Stimulated activated naive CD4-positive, alpha-beta T cell treated with Interleukin-2 at 50 U/mL for 16 hours (primary cell): ENCODE results near the gene PIF1.
"Not testable (repeated sequence)": the region's sequence is repeated elsewhere in the genome, so short reads cannot be mapped to it uniquely, and the experiment has no call there.

Experiments used
- DNase-seq: peaks from one replicate; lab custom pipeline; 2025; lab: John Stamatoyannopoulos, UW

PIF1 gene

DNA sequence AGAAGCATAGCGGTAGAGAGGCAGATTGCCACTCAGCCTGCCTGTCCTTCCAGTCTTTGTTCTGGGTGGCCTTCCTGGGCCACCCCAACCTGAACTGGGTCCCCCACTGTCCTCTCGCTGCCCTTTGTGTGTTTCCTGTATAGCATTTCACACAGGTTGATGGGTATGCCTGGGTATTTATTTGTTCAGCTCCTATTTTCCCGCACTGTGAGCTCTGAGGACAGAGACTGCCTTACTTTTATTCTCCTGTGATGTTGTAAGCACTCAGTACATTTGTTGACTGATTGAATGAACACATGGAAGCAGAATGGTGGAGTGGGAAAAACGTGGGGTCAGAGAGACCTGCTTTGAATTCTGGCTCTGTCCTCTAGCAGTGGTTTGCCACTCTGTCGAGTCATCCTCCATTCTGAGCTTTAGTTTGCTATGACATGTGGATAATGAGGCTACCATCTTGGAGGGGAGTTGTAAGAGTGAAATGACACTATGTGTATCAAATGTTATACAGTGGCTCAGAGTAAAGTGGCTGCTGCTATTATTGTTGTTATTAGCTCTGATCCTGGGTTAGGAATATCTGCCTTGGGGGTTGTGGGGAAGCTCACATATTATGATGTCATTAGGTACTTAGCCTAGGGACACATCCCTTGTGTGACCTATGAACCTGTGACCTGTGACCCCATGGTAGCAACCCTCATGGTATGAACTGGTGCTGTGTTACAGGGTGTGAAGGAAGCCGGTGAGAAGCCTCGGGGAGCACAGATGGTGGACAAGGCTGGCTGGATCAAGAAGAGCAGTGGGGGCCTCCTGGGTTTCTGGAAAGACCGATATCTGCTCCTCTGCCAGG, 22.6 kb upstream of the PIF1 start:
- DNase-seq = no peak

DNA sequence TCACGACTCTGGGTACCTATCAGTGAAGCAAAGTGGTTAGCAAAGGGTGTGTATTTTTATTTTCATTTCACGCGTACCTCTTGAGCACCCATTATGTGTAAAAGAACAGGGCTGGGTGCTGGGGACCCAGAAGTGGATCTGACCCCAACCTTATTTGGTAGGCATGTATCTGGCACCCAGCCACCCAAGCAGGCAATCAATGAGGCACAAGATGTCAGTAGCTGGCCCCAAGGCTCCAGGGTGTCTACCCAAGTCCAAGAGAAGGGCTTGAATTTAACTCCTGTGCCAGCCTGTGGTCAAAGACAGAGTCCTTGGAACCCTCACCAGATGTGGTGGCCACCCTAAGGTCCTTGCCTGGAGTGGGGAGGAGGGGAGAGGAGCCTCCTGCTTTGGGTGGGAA, 22.0 kb upstream of the PIF1 start:
- no peak for DNase-seq

DNA sequence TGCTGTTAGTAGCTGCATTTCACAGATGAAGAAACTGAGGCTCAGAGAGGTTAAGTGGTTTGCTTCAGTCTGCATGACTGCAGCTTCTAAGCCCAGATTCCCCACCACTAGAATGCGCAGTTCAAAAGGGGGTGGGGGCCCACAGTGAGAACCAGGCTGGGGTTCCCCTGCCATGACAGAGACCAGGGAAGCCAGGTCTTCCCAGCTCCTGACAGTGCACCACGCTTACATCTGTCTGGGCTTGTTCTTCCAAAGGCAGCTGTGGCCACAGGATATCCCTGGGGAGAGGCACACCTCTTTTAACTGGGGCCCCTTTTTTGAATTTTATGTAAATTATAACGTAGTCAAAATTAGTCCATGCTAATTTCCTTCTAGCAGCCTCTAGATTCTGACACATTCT, 21.6 kb upstream of the PIF1 start:
- no peak for DNase-seq

DNA sequence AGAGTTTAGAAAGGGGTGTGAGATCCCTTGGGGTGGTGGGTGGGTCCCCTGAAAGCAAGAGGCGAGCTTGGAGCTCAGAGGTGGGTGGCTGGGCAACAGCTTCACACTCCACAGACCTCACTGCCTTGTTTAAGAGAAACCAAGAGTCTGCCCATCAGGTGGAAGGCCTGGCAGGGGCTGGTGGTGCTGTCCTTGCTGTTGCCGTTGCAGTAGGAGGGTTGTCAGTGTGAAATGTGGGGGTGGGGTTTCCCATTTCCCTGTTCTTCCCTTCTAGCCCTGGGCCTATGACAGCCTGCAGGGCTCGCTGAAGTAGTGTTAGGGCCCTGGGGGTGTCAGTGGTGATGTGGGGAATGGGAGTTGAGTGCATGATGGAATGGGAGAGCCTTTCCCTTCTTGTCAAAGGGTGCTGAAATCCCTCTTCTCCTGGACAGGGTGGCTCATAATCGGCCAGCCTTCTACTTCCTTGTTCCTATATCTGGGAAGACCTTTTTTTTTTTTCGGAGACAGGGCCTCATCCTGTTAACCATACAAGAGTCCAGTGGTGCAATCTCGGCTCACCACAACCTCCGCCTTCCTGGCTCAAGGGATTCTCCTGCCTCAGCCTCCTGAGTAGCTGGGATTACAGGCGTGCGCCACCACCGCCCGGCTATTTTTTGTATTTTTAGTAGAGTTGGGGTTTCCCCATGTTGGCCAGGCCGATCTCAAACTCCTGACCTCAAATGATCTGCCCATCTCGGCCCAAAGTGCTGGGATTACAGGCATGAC, 20.6 kb upstream of the PIF1 start:
- DNase-seq = no peak

DNA sequence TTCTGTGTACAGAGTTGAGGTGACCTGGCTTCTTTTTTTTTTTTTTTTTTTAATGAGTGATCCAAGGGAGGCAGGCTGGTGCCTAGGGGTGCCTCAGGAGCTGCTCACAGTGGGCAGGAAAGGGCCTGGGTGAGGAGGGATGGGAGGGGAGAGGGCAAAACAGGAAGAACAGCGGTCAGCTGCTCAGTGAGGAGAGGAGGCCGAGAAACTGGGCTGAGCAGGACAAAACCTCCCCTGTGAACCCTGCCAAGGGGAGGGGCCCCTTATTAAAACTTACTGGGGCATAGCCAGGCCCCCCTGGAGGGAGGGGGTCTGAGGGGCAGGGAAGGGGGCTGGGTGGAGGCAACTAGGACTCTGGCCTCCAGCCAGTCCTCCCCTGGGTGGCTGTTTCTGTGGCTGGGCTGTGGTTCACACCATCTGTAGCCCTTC, 19.8 kb upstream of the PIF1 start:
- no peak for DNase-seq

DNA sequence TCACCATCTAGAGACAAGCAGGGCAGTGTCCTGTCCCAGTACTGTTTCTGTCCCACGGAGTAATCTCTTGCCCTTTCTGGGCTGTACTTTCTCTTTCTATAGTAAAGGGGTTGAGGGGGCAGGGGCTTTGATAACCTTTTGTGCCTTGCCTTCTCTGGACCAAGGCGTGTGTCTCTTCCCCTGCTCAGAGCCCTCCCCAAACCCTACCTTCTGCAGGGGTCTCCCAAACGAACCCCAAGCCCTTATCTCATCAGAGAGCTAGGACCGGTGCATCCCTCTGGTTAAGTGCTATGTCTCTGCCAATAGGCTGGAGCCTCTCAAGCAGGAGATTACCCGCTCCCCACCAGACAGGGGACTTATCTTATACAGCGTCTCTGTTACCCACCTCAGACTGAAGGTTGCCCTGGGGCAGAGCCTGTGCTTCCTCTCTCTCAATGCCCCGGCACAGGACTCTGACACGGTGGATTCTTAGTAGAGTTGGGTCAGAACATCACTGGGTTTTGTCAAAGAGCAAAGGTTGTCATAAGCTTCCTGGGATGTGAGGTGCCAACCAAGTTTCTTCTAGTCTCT, 19.2 kb upstream of the PIF1 start:
- no peak for DNase-seq

DNA sequence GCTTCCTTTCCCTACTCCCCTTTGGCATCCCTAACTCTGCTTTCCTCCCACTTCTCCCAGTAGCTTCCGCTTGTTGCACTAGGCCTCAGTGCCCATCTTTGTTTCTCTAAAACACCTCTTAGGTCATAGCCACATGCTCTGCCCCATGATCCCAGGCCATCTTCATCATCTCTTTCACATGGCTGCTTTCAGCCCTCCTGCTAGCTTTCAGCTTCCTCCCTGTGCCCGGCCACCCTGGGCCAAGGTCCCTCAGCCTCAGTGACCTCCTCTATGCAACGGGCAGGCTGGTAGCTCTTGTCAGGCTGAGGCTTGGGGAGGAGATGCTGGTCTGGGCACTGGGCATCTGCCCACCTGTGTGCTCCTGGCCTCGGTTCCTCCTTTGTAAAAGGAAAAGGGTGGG, 18.5 kb upstream of the PIF1 start:
- no peak for DNase-seq

DNA sequence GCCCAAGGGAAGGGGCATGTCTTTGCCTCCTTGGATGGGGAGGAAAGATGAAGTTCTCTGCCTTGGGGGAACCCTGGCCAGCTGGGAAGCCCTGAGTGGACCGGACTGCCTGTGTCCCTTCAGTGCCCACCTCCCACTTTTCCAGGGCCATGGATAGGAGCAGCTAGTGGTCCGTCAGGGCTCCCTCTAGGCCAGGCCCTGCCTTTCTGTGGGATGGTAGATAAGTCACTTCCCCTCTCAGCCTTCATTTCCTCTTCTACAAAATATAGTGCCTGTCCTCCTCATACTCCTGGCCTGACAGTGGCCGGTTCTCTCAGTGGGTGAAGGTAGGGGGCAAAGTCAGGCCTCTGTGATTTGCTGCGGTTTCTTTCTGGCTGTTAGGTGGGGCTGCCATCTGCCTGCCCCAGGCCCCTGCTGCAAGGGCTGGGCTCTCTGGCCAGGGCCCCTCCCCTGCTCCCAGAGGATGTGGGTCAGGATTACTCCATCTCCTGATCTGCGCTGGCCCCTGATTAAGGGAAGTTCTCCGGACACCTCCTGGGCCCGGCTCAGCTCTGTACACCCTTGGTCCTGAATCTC, 17.6 kb upstream of the PIF1 start:
- no peak for DNase-seq

DNA sequence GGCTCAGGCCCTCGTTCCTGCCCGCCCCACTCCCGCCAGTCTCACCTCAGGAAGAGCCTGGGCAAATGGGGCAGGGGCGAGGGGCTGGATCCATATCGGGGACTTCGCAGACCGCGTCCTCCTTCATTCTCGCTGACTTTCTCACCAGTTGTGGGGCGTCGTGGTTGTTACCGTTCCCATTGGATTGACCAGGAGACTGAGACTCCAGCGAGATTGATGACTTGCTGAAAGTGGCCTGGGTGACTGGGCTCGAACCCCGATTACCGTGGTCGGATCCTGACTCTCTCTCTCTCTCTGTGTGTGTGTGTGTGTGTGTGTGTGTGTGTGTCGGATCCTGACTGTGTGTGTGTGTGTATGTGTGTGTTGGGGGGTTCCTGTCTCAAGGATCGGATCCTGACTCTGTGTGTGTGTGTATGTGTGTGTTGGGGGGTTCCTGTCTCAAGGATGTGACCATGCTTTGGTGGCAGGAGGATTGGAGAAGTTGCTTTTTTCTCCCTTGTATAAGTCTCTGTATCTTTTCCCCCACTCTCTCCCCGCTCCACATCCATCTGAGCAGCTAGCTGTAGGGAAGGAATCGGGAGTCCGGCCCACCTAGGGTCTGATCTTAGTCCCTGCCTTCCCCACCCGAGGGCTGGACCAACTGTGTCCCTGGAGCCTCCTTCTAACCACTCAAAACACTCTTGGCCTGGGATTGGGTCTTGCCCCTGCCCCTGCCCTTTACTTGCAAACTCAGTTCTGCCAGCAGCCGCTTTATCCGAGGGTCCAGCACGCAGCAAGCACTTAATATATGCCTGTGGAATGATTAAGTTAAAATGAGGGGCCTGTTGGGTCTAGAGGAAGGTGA, 16.9 kb upstream of the PIF1 start:
- peak; percentile 35 for DNase-seq

DNA sequence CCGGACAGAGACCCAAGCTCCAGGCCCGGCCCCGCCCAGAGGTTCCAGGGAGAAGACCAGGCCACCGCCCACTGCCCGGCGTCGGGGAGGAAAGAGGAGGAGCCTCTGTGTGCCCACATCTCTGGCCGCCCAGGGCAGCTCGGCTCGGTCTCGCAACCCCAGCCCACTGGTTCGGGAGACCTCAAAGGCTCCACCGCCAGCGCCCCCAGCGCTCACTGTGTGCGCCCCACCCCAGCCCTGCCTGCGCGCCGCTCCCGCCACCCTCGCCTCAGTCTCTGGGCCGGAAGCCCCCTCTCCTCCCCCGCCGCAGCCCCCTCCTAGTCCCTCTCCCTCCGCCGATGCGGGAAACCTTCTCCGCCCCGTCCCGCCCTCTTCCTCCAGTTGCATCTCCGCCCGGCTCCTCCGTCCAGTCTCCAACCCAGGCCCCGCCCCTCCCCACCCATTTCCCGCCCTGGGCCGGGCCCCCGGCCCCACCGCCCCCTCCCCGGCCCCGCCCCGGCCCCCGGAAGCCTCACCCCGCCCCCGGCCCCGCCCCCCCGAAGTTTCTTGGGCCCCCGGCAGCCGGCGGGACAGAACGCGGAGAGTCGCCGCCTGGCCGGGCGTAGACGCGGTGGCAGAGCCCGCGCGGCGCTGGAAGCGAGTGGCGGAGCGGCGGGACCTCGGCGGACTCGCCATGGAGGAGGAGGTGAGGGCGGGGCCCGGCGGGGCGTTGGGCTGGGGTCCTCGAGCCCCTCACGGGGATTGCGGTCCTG, 16.1 kb upstream of the PIF1 start, which contains the start of gene PLEKHO2:
Gene PLEKHO2, plus strand, starts transcription at position 572 of the 752 bp plus-strand sequence. Its CDS starts 102 bp downstream, at position 674.
- DNase-seq = peak; percentile 89

DNA sequence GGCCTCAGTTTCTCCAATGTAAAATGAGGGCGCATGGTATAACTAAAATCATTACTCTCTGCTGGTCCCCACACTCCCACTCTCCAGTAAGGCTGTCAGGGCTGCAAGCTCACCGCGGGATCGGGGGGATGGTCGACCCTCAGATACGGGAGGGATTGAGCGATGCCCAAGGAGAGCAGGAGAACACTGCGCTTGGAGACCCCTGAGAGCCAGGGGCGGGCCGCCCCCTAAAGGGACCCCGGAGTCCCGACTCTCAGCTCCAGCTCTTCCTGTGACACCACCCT, 15.6 kb upstream of the PIF1 start:
- no peak for DNase-seq

DNA sequence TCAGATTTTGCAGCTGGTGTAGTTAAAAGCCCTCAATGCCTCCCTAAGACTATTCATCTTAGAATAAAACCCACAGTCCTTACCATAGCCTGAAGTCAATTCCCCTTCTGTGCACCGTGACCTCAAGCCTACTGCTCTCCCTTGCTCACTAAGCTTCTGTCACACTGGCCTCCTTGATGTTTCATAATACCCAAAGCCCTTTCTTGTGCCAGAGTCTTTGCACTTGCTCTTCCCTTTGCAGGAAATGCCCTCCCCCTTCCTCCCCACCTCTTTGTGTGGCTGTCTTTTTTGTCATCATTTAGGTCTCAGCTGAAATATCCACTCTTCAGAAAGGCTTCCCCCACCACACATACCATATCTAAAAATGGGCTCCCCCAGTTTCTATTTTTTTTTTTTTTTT, 12.1 kb upstream of the PIF1 start:
- no peak for DNase-seq

DNA sequence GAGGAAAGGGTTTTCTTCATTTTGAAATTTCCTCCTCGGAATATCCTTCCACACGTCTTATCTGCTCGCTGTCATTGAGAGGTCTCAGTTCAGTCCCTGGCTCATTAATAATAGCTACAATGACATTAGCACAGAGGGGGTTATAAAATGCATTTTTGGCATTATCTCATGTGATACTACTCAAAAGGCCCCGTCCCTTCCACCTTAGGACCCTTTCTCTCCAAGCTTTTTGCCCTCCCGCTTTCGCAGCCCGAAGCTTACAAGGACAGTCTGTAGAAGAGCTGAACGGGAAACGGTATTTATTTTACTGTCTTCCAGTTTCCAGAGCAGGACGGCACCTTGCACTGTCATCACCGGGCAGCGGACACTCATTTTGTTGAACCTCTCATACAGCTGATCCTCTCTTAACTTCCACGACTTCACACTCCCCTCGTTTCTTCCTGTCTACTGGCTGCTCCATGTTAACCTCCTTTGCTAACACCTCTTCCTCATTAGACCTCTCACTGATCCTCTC, 10.6 kb upstream of the PIF1 start:
- no peak for DNase-seq

DNA sequence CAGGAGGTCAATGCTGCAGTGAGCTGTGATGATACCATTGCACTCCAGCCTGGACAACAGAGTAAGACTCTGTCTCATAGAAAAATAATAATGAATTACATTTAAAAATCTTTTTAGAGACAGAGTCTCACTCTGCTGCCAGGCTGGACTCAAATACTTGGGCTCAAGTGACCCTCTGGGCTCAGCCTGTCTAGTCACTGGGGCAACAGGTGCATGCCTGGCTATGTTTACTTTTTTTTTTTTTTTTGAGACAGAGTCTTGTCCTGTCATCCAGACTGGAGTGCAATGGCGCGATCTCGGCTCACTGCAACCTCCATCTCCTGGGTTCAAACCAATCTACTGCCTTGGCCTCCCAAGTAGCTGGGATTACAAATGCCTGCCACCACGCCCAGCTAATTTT, 8.2 kb upstream of the PIF1 start:
- DNase-seq = no peak

DNA sequence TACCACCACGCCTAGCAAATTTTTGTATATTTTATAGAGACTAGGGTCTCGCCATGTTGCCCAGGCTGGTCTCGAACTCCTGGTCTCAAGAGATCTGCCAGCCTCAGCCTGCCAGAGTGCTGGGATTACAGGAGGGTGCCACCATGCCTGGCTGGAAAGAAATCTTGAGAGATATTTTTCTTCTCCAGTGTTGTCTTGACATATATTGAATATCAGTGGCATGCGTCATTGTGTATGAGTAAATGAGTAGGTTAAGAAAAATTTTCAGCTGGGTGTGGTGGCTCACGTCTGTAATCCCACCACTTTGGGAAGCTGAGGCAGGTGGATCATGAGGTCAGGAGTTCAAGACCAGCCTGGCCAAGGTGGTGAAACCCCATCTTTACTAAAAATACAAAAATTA, 3.5 kb upstream of the PIF1 start:
- no peak for DNase-seq

DNA sequence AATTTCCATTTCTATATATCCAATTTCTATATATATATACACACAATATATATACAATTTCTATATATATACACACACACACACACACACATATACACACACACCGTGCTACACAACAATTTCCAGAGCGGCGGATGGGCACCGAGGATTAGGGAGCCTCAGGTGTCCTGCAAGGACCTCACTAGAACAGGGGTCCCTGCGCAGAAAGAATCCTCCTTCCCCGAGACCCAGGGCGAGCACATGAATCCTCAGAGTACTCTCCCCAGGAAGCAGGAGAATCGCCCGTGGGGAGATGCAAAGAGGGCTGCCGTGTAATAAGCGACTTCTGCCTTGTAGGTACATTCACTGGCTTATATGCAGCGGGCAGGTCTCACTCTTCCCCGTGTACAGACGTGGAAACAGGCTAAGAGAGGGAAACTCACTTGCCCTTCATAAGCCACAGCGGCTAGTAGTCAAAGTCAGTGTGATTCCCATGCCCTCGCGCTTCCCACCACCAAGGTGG, 467 bp downstream of the PIF1 start:
- DNase-seq = no peak

DNA sequence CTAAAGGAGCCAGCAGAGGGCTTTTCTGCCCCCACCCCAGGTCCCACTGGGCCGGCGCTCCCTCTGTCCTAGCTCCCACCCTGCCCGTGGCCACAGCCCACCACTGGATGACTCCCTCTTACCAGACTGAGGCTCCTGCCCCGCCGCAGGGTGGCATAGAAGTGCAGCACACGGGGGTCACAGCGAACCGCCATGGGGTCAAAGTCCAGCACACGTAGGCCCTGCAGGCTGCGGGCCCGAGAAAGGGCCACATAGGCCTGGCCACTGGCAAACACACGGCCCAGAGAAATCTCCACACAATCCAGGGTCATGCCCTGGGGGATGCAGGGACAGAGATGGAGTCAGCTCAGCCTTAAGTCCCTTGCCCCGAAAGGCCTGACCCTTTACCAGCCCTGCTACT, 9.0 kb downstream of the PIF1 start:
- no peak for DNase-seq

DNA sequence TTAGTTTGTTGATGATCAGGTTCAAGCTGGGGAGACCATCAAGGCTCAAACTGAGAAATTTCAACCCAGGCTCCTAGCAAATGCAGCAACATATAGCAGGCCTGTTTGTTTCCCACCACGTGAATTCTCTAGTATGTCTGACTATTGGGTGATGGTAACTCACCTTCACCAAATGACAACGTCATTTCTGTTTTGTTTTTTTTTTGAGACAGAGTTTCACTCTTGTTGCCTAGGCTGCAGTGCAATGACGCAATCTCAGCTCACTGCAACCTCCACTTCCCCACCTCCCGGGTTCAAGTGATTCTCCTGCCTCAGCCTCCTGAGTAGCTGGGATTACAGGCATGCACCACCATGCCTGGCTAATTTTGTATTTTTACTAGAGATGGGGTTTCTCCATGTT, 10.5 kb downstream of the PIF1 start:
- not testable (repeated sequence) for DNase-seq

DNA sequence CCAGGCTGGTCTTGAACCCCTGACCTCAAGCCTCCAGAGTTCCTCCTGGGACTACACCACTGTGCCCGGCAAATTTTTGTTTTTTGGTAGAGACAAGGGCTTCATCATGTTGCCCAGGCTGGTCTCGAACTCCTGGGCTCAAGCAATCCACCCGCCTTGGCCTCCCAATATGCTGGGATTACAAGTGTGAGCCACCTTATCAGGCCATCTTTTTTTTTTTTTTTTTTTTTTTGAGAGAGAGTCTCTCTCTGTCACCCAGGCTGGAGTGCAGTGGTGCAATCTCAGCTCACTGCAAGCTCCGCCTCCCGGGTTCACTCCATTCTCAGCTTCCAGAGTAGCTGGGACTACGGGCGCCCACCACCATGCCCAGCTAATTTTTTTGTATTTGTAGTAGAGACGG, 11.2 kb downstream of the PIF1 start:
- not testable (repeated sequence) for DNase-seq

DNA sequence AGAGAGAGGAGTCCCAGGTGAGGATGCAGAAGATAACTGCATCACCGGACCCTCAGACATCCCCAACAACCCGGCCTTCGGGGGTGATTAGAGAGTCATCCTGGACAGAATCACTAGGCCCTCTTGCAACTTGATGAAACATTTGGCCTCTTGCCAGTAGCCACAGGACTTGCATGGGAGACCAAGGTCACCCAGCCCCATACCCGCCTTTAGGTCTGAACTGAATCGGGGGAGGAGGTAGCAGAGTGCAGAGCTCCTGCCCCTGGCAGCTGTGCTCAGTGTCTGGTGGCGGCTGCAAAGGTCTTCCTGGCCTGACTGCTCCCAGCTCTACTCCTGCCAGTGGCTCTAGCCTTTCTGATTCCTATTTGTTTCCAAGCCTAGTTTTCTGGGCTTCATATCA, 12.4 kb downstream of the PIF1 start:
- no peak for DNase-seq
